HepG2 (cell line): ENCODE data around the gene INHBC. TPM values are rescaled to one million over a fixed set of nuclear protein-coding genes. Genes with fewer than 3 reads are reported as not detected.

Experiments used
- ATAC-seq: fragments of 200-7000 bp; cut with Tn5 transposase; 3 replicates; pipeline ENCODE4 v1.9.1; 2020; ENCODE audit warnings: mild to moderate bottlenecking, moderate library complexity
- BruUV-seq: library from RNA; stranded (reverse); fragments of 400-500 nt; replicated peaks from 2 replicates; lab custom pipeline; 2021; lab: Mats Ljungman, UMichigan
- CTCF ChIA-PET: fragments of 300-600 bp; formaldehyde crosslinking; extraction: SDS; loops from one replicate; lab custom pipeline; 2021; ENCODE audit warnings: low total read pairs, inconsistent platforms, low intra/inter-chr PET ratio; lab: Yijun Ruan, JAX
- POLR2A ChIA-PET: fragments of 350-600 bp; sonication (Branson Sonifier 250); formaldehyde crosslinking; loops from one replicate; lab custom pipeline; 2020; ENCODE audit warnings: antibody characterized with exemption, inconsistent platforms; lab: Yijun Ruan, JAX
- DNase-seq: peaks from one replicate; pipeline ENCODE4 v3.0.0-alpha.2; 2015; ENCODE audit warnings: low spot score
- FAIRE-seq: peaks from 3 replicates; lab custom pipeline; 2011; peaks lifted over from hg19 to GRCh38; lab: Jason Lieb, UNC
- H2AFZ ChIP-seq: one replicate; pipeline ENCODE4 v1.6.1; 2011; ENCODE audit warnings: low read length, inconsistent platforms
- H3K27ac ChIP-seq: fragments of 300-600 bp; 3 replicates; pipeline ENCODE4 v1.8.0; 2011; ENCODE audit warnings: mixed run types, mild to moderate bottlenecking, mixed read lengths, low read length, inconsistent platforms; ENCODE audit not compliant: insufficient read depth; ENCODE audit errors: extremely low read length
- H3K27me3 ChIP-seq, 2 experiments: fragments of 200-600 bp in 1 of 2; 2 replicates in 1 of 2; 3 replicates in 1 of 2; pipeline versions ENCODE4 v1.6.0 to v1.8.0; 2011; ENCODE audit warnings: low read length in 2 of 2, mild to moderate bottlenecking in 2 of 2, moderate library complexity in 2 of 2, inconsistent platforms in 1 of 2; ENCODE audit not compliant: insufficient read depth in 2 of 2, control insufficient read depth in 1 of 2
- H3K36me3 ChIP-seq, 2 experiments: fragments of 200-600 bp in 1 of 2; replicated peaks in 1 of 2; 2 replicates in 1 of 2; 3 replicates in 1 of 2; pipeline versions ENCODE4 v1.5.1 to v1.8.0; 2011; ENCODE audit warnings: low read length in 2 of 2, inconsistent platforms in 1 of 2; ENCODE audit not compliant: insufficient read depth in 2 of 2, control insufficient read depth in 1 of 2
- H3K4me1 ChIP-seq: 2 replicates; pipeline ENCODE4 v1.5.1; 2012; ENCODE audit warnings: low read length, inconsistent platforms; ENCODE audit not compliant: insufficient read depth
- H3K4me2 ChIP-seq: 2 replicates; pipeline ENCODE4 v1.6.0; 2011; ENCODE audit warnings: low read depth, low read length, inconsistent platforms
- H3K4me3 ChIP-seq, 3 experiments: fragments of 200-600 bp in 1 of 3; sonication (generic), shearing (Covaris generic) in 1 of 3; replicated peaks in 1 of 3; 2 replicates each; pipeline ENCODE4 v1.5.1; 2011 to 2016; ENCODE audit warnings: low read length in 3 of 3, inconsistent platforms in 2 of 3, low read depth in 2 of 3, mild to moderate bottlenecking in 2 of 3, control low read depth in 1 of 3, mixed read lengths in 1 of 3; ENCODE audit not compliant: insufficient read depth in 1 of 3
- H3K79me2 ChIP-seq: one replicate; pipeline ENCODE4 v1.6.1; 2011; ENCODE audit warnings: low read length, inconsistent platforms; ENCODE audit not compliant: insufficient read depth
- H3K9ac ChIP-seq: 2 replicates; pipeline ENCODE4 v1.6.0; 2011; ENCODE audit warnings: mild to moderate bottlenecking, low read depth, low read length, inconsistent platforms; ENCODE audit not compliant: insufficient read depth
- H3K9me3 ChIP-seq: 2 replicates; pipeline ENCODE4 v1.5.1; 2012; ENCODE audit warnings: mild to moderate bottlenecking, low read length
- H4K20me1 ChIP-seq: 2 replicates; pipeline ENCODE4 v1.6.0; 2011; ENCODE audit warnings: inconsistent platforms, mild to moderate bottlenecking, low read length, moderate library complexity; ENCODE audit not compliant: insufficient read depth
- ATF3 ChIP-seq: sonication (generic); formaldehyde crosslinking; IDR thresholded peaks from 2 replicates; pipeline ENCODE4 v1.4.0; 2020; ENCODE audit warnings: missing genetic modification reagents
- ATF5 ChIP-seq: sonication (generic); formaldehyde crosslinking; IDR thresholded peaks from 2 replicates; pipeline ENCODE4 v1.4.0; 2020; ENCODE audit warnings: mild to moderate bottlenecking, low read depth, missing genetic modification reagents
- GATAD2A ChIP-seq: IDR thresholded peaks from 2 replicates; pipeline ENCODE4 v1.6.1; 2016
- MTERF4 ChIP-seq: sonication (generic); formaldehyde crosslinking; IDR thresholded peaks from 2 replicates; pipeline ENCODE4 v1.8.0; 2023; ENCODE audit warnings: mild to moderate bottlenecking, missing genetic modification reagents
- SIX1 ChIP-seq: sonication (generic); formaldehyde crosslinking; IDR thresholded peaks from 2 replicates; pipeline ENCODE4 v1.4.0; 2020; ENCODE audit warnings: missing genetic modification reagents, borderline replicate concordance
- TBP ChIP-seq: sonication (generic); formaldehyde crosslinking; IDR thresholded peaks from 2 replicates; pipeline ENCODE4 v1.5.0; 2020; ENCODE audit warnings: missing genetic modification reagents
- TRAFD1 ChIP-seq: sonication (generic); formaldehyde crosslinking; IDR thresholded peaks from 2 replicates; pipeline ENCODE4 v1.5.1; 2020; ENCODE audit warnings: missing genetic modification reagents, mild to moderate bottlenecking, borderline replicate concordance
- ZFP36 ChIP-seq: fragments of 150-350 bp; IDR thresholded peaks from 2 replicates; pipeline ENCODE4 v1.6.1; 2018; ENCODE audit warnings: borderline replicate concordance, low read length, low read depth; ENCODE audit not compliant: partially characterized antibody
- ZNF597 ChIP-seq: sonication (generic); formaldehyde crosslinking; IDR thresholded peaks from 2 replicates; pipeline ENCODE4 v1.5.0; 2020; ENCODE audit warnings: missing genetic modification reagents
- ZNF607 ChIP-seq: sonication (generic); formaldehyde crosslinking; IDR thresholded peaks from 2 replicates; pipeline ENCODE4 v1.5.1; 2020; ENCODE audit warnings: missing genetic modification reagents, mild to moderate bottlenecking, borderline replicate concordance
- ZNF670 ChIP-seq: sonication (generic); formaldehyde crosslinking; IDR thresholded peaks from 2 replicates; pipeline ENCODE4 v1.8.0; 2022; ENCODE audit warnings: mild to moderate bottlenecking, missing genetic modification reagents, borderline replicate concordance
- ZNF746 ChIP-seq: sonication (generic); formaldehyde crosslinking; IDR thresholded peaks from 2 replicates; pipeline ENCODE4 v1.8.0; 2022; ENCODE audit warnings: mild to moderate bottlenecking, missing genetic modification reagents
- in situ Hi-C: cut with HindIII; loops from 2 replicates; pipeline ENCODE4 v1.10.0; 2017; ENCODE audit warnings: low pct_unique_long_range_greater_than_20kb; ENCODE audit not compliant: extremely low pct_ligation_motif_present
- intact Hi-C: fragments of 100-400 bp; cut with micrococcal nuclease; formaldehyde crosslinking; loops from one replicate; pipeline ENCODE4 v1.10.0; 2022; ENCODE audit not compliant: unreplicated experiment
- polyA plus RNA-seq, 8 experiments: library from polyadenylated mRNA; depleted of rRNA in 3 of 8; stranded (reverse) in 7 of 8; unstranded in 1 of 8; fragments of >200 nt; fragmentation: Illumina TruSeq in 4 of 8; extraction: Trizol in 4 of 8; gene quantifications; 2 replicates each; pipeline versions ENCODE4 v1.2.1 to v1.2.3, GENCODE V29; 2011 to 2016; ENCODE audit warnings: low read depth in 4 of 8, missing spikeins in 1 of 8, mixed read lengths in 1 of 8; ENCODE audit not compliant: insufficient read depth in 1 of 8
- total RNA-seq, 5 experiments: library from RNA; depleted of rRNA; stranded (reverse); fragments of >200 nt; fragmentation: Illumina TruSeq; extraction: Trizol; gene quantifications; 2 replicates each; pipeline ENCODE4 v1.2.3, GENCODE V29; 2016; ENCODE audit warnings: low read depth in 1 of 5

INHBC gene
- total and polyA plus RNA-seq, 2 of the 13 experiments (the other 11 are each of a cell fraction or from before 2014, with no cell fraction given), result 1.8 to 13.8 TPM

GRCh38 chr12:57485695-57486094 is 51.1 kb downstream of the INHBC start:
- CTCF ChIA-PET, result no interaction called here
- no peak overlapping the region for H3K9ac ChIP-seq
- no peak for DNase-seq
- no peak for ATAC-seq
- intact Hi-C loops, result loop anchor here (2.0 kb wide), 1 partner anchor 23 kb away; no protein-coding TSS in a partner anchor
- peaks cover 0 to 6% of the 10 kb centered on the region in 2 experiments; a peak in 1 of 5 replicates for H3K27me3 ChIP-seq
- in situ Hi-C loops, result no loop called here
- H3K36me3 ChIP-seq, result peaks cover 9 to 17% of the 10 kb centered on the region in 2 experiments; a peak in 4 of 5 replicates
- no peak for TF ChIP-seq MTERF4
- TF ChIP-seq GATAD2A (CRISPR knock-in tag), result no peak
- no peak for TF ChIP-seq TBP (CRISPR knock-in tag)
- TF ChIP-seq ZNF670, result no peak
- TF ChIP-seq ATF5 (CRISPR knock-in tag), result no peak
- TF ChIP-seq ZFP36, result no peak
- TF ChIP-seq ATF3 (CRISPR knock-in tag), result no peak
- no peak for TF ChIP-seq TRAFD1 (CRISPR knock-in tag)
- no peak for TF ChIP-seq SIX1 (CRISPR knock-in tag)
- no peak for TF ChIP-seq ZNF746 (CRISPR knock-in tag)
- TF ChIP-seq ZNF607 (CRISPR knock-in tag), result no peak
- TF ChIP-seq ZNF597 (CRISPR knock-in tag), result no peak
- peaks cover 23% of the 10 kb centered on the region for H3K4me1 ChIP-seq
- BruUV-seq, result no TSS peak
- peaks cover 23% of the 10 kb centered on the region for H3K79me2 ChIP-seq
- no peak overlapping the region for H3K4me2 ChIP-seq
- no peak for FAIRE-seq
- no peak overlapping the region for H3K4me3 ChIP-seq
- no peak overlapping the region for H3K27ac ChIP-seq
- H4K20me1 ChIP-seq, result peaks cover 4% of the 10 kb centered on the region; the same call in 1 of the 2 replicates
- no peaks in the 10 kb centered on the region for H3K9me3 ChIP-seq
- no peak overlapping the region for H2AFZ ChIP-seq
- POLR2A ChIA-PET, result interaction anchor here (0.7 to 1.0 kb wide), 2 partner anchors 32 to 35 kb away, joined by 3 read pairs; partner anchors contain the start of gene DDIT3
